HG02840 (cell line): Measurements from ENCODE around the gene SIRPB1.
"Not testable (repeated sequence)": the region's sequence is repeated elsewhere in the genome, so short reads cannot be mapped to it uniquely, and the experiment has no call there.

Experiments used
- ATAC-seq: cut with Tn5 transposase; IDR thresholded peaks from one replicate; pipeline ENCODE4 v1.9.1; 2021; ENCODE audit warnings: mild to moderate bottlenecking, moderate library complexity, moderate number of reproducible peaks; ENCODE audit not compliant: unreplicated experiment, low FRiP score

Gene SIRPB1

DNA sequence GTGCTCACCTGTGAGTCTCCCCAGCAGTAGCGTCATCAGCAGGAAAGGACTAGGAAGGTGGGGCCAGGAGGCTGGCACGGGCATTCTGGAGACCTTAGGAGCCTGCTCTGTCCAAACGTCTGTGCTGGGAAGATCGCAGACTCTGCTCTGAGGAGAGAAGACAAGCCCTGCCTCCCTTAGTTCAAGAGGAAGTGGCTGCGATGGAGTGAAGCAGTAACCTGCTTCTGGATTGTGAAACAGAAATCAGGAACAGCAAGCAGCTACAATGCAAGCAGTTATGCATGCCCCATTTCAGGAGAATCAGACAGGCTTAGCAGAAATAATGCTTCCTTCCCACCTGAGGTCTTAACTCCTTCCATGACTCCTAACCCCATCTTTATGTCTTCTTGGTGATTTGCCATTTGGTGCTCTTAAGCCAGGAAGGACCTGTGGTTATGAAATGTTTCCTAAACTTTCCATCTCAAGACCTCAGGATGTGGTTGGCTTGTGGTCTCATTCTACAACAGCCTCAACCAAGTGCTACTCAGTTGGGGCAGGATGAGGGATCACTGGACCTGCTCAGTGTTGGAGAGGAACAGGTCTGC lies at the start of gene SIRPB1:
TSS of gene SIRPB1 (minus strand) at position 149 of the 584 bp plus-strand sequence. CDS start at position 84, 65 bp downstream.
- no peak for ATAC-seq

DNA sequence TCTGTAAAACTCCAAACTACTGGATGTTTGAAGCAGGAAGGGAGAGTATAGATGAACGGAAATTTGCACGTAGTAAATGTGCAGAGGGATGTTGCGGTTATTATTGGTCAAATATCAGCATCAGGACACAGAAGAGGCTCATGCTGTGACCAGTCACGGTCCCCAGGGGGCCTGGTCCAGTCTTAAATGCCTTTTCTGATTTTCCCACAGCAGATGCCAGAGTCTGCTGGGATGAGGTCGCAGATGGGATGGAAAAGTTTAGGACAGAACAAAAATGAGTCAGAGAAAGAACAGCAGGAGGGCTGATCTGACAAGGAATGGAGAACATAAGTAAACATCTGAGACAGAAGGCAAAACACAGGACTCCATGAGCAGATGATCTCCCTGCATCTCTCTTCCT lies 49.5 kb upstream of the SIRPB1 start:
- no peak for ATAC-seq

GRCh38 chr20:1667502-1668085 lies 47.8 kb upstream of the SIRPB1 start:
- no peak for ATAC-seq

GRCh38 chr20:1666802-1667201 lies 47.0 kb upstream of the SIRPB1 start:
- ATAC-seq, result no peak

- no peak for ATAC-seq
These were observed 45.5 kb upstream of the SIRPB1 start for GRCh38 chr20:1665345-1665744.

- ATAC-seq, result no peak
These were observed 45.1 kb upstream of the SIRPB1 start for GRCh38 chr20:1664911-1665310.

DNA sequence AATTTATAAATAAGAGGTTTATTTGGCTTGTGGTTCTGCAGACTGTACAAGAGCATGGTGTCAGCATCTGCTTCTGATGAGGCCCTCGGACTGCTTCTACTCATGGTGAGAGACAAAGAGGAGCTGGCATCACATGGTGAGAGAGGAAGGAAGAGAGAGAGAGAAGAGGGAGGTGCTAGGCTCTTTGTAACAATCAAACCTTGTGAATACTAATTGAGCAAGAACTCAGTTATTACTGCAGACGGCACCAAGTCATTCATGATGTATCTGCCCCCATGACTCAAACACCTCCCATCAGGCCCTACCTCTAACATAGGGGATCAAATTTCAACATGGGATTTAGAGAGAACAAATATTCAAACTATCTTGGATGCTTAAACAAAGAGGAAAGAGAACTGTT lies 44.1 kb upstream of the SIRPB1 start:
- no peak for ATAC-seq

GRCh38 chr20:1661542-1662299 lies 41.9 kb upstream of the SIRPB1 start:
- no peak for ATAC-seq

DNA sequence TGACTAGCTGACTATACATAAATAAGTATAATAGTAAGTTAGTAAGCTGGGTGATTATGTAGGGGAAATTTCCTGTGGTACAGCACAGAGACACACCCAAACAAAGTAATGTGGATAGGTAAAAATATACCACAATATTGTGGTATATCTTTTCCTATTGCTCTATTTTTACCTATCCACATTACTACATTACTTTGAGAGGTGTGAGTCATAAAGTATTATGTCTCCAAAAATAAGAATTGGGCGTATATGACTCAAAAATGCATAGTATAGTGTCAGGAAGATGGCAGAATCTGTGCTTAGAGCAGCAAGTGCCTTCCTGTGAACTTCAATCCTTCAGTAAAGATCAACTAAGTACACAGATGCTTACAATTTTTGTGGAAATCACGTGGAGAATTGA lies 40.4 kb upstream of the SIRPB1 start:
- ATAC-seq, result no peak

DNA sequence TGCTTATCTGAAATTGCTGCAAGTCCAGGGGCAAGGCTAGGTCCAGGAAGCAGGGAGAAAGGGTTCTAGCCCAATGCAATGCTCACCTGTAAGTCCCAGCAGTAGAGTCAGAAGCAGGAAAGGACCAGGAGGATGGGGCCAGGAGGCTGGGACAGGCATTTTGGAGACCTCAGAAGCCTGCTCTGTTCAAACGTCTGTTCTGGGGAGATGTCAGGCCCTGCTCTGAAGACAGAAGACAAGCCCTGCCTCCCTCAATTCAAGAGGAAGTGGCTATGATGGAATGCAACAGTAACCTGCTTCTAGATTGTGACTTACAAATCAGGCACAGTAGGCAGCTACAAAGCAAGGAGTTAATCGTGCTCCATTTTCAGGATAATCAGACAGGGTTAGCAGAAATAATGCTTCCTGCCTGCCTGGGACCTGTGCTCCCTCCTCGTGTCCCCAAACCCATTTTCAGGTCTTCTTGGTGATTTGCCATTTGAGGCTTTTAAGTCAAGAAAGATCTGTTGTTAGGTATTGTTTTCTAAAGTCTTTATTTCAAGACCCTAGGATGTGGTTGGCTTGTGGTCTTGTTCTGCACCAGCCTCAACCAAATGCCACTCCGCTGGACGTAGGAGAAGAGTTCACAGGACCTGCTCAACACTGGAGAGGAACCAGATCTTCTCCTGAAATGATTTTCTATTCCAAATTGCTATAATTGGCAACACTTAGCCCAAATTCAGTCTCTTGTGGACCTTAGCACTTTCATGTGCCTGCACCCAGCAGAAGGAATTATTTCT lies 37.9 kb upstream of the SIRPB1 start, which contains the start of gene SIRPG:
TSS of gene SIRPG (minus strand) at position 224 of the 779 bp plus-strand sequence. CDS start at position 159, 65 bp downstream.
- no peak for ATAC-seq

GRCh38 chr20:1656844-1657243 lies 37.0 kb upstream of the SIRPB1 start:
- ATAC-seq, result no peak

DNA sequence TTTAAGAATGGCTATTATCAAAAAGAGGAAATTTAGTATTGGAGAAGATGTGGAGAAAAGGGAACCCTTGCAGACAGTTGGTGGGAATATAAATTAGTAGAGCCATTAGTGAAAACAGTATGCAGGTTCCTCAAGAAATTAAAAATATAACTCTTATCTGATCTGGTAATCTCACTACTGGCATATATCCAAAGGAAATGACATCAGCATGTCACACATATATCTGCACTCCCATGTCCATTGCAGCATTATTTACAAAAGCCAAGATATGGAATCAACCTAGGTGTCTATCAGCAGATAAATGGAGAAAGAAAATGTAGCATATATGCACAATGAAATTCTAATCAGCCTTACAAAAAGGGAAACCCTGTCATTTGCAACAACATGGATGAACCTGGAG lies 35.2 kb upstream of the SIRPB1 start:
- no peak for ATAC-seq

GRCh38 chr20:1652960-1653359 lies 33.2 kb upstream of the SIRPB1 start:
- no peak for ATAC-seq

DNA sequence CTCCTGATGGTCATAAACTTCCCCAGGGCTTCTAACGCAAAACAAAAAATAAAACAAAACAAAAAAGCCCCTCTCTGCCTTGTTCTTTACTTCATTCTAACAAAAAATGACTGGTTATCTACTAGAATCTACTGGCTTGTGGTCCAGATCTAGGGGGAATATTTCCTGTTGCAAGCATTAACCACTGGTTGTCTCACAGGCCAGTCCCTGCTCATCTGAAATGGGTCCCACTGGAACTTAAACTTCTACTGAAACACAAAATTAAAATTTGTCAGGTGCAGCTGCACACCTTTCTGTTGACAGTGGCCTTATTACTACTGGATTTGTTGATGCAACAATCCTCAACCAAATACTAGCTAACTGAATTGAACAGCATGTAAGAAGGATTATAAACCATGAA lies 32.3 kb upstream of the SIRPB1 start:
- no peak for ATAC-seq

- ATAC-seq, result no peak
These were observed 31.7 kb upstream of the SIRPB1 start for GRCh38 chr20:1651268-1652058.

- no peak for ATAC-seq
These were observed 28.3 kb upstream of the SIRPB1 start for GRCh38 chr20:1648101-1648500.

- ATAC-seq, result no peak
These were observed 27.2 kb upstream of the SIRPB1 start for GRCh38 chr20:1646975-1647431.

- no peak for ATAC-seq
These were observed 24.5 kb upstream of the SIRPB1 start for GRCh38 chr20:1644101-1644962.

DNA sequence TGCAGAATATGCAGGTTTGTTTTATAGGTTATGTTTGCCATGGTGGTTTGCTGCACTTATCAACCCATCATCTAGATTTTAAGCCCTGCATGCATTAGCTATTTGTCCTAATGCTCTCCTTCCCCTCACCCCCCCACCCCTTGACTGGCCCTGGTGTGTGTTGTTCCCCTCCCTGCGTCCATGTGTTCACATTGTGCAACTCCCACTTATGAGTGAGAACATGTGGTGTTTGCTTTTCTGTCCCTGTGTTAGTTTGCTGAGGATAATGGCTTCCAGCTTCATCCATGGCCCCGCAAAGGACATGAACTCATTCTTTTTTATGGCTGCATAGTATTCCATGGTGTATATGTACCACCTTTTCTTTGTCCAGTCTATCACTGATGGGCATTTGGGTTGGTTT lies 18.8 kb upstream of the SIRPB1 start:
- ATAC-seq, result not testable (repeated sequence)
